DND-41 (cell line): ENCODE results near the gene AKAP13.

Source experiments
- ATAC-seq: fragments of 200-7000 bp; cut with Tn5 transposase; 3 replicates; pipeline ENCODE4 v1.9.1; 2021; ENCODE audit warnings: low read depth; ENCODE audit not compliant: insufficient read depth
- DNase-seq: peaks from one replicate; pipeline ENCODE4 v3.0.0-alpha.2; 2020
- H2AFZ ChIP-seq: 2 replicates; pipeline ENCODE4 v1.6.0; 2012; ENCODE audit warnings: low read depth, low read length
- H3K27ac ChIP-seq: 2 replicates; pipeline ENCODE4 v1.5.1; 2012; ENCODE audit warnings: low read length, inconsistent platforms
- H3K27me3 ChIP-seq: fragments of 200-600 bp; sonication (generic); 2 replicates; pipeline ENCODE4 v1.6.0; 2012; ENCODE audit warnings: low read length, mild to moderate bottlenecking, inconsistent platforms; ENCODE audit not compliant: insufficient read depth, poor library complexity
- H3K36me3 ChIP-seq: 2 replicates; pipeline ENCODE4 v1.5.1; 2012; ENCODE audit warnings: low read length, inconsistent platforms; ENCODE audit not compliant: insufficient read depth
- H3K4me1 ChIP-seq: 2 replicates; pipeline ENCODE4 v1.5.1; 2012; ENCODE audit warnings: mild to moderate bottlenecking, low read length; ENCODE audit not compliant: insufficient read depth
- H3K4me2 ChIP-seq: 2 replicates; pipeline ENCODE4 v1.6.0; 2012; ENCODE audit warnings: mild to moderate bottlenecking, moderate library complexity, low read length, inconsistent platforms; ENCODE audit not compliant: insufficient read depth
- H3K4me3 ChIP-seq, 2 experiments: fragments of 200-600 bp in 1 of 2; shearing (Covaris generic) in 1 of 2; 2 replicates each; pipeline ENCODE4 v1.5.1; 2012 to 2016; ENCODE audit warnings: inconsistent platforms in 2 of 2, low read length in 2 of 2, mild to moderate bottlenecking in 2 of 2, low read depth in 1 of 2, moderate library complexity in 1 of 2
- H3K79me2 ChIP-seq: 2 replicates; pipeline ENCODE4 v1.6.0; 2012; ENCODE audit warnings: low read length, inconsistent platforms; ENCODE audit not compliant: insufficient read depth
- H3K9ac ChIP-seq: 2 replicates; pipeline ENCODE4 v1.6.0; 2012; ENCODE audit warnings: low read depth, mild to moderate bottlenecking, inconsistent platforms, low read length, moderate library complexity
- H3K9me3 ChIP-seq: 2 replicates; pipeline ENCODE4 v1.5.1; 2012; ENCODE audit warnings: low read length, moderate library complexity, mild to moderate bottlenecking, inconsistent platforms; ENCODE audit not compliant: insufficient read depth, severe bottlenecking
- H4K20me1 ChIP-seq: 2 replicates; pipeline ENCODE4 v1.6.0; 2012; ENCODE audit warnings: low read length; ENCODE audit not compliant: insufficient read depth
- CTCF ChIP-seq: IDR thresholded peaks from 2 replicates; pipeline ENCODE4 v1.5.1; 2012; ENCODE audit warnings: borderline replicate concordance, low read length, moderate library complexity, mild to moderate bottlenecking; ENCODE audit not compliant: poor library complexity, severe bottlenecking; ENCODE audit errors: extremely low read depth
- EZH2 ChIP-seq: IDR thresholded peaks from 3 replicates; pipeline ENCODE4 v1.6.1; 2012; ENCODE audit warnings: borderline replicate concordance, low read depth, mild to moderate bottlenecking, moderate library complexity, low read length, inconsistent platforms; ENCODE audit not compliant: severe bottlenecking

The AKAP13 gene

GRCh38 chr15:85490856-85491255 is 110.5 kb downstream of the AKAP13 start:
- Histone ChIP-seq H2AFZ (no peak overlapping the region), H4K20me1 (peaks cover 2% of the 10 kb centered on the region; the same call in 1 of the 2 replicates), H3K79me2 (no peaks in the 10 kb centered on the region), H3K4me1 (no peaks in the 10 kb centered on the region), H3K9me3 (no peaks in the 10 kb centered on the region), H3K4me3 (no peak overlapping the region), H3K9ac (no peak overlapping the region), H3K27ac (no peak overlapping the region), H3K27me3 (no peaks in the 10 kb centered on the region), H3K36me3 (no peaks in the 10 kb centered on the region), H3K4me2 (no peak overlapping the region)
- ATAC-seq (no peak), DNase-seq (no peak)
- no peak for TF ChIP-seq CTCF
- no peak for TF ChIP-seq EZH2

- TF ChIP-seq CTCF, result no peak
- no peak for TF ChIP-seq EZH2
Observed at GRCh38 chr15:85491691-85492090, 111.3 kb downstream of the AKAP13 start.

GRCh38 chr15:85492406-85492805 is 112.0 kb downstream of the AKAP13 start:
- DNase-seq (no peak), ATAC-seq (no peak)
- Histone ChIP-seq H3K4me2 (no peak overlapping the region), H3K79me2 (no peaks in the 10 kb centered on the region), H3K9me3 (no peaks in the 10 kb centered on the region), H2AFZ (no peak overlapping the region), H3K27ac (no peak overlapping the region), H3K36me3 (no peaks in the 10 kb centered on the region), H3K27me3 (no peaks in the 10 kb centered on the region), H3K4me3 (no peak overlapping the region), H3K9ac (no peak overlapping the region), H3K4me1 (no peaks in the 10 kb centered on the region), H4K20me1 (peaks cover 2% of the 10 kb centered on the region; the same call in 1 of the 2 replicates)
- TF ChIP-seq EZH2, result no peak
- TF ChIP-seq CTCF, result no peak

More at GRCh38 chr15:85491691-85492090, 111.3 kb downstream of the AKAP13 start:
- no peaks in the 10 kb centered on the region for H3K4me1 ChIP-seq
- H3K27me3 ChIP-seq, result no peaks in the 10 kb centered on the region
- H3K27ac ChIP-seq, result no peak overlapping the region
- peaks cover 2% of the 10 kb centered on the region; the same call in 1 of the 2 replicates for H4K20me1 ChIP-seq
- DNase-seq, result no peak
- no peak overlapping the region for H2AFZ ChIP-seq
- H3K4me2 ChIP-seq, result no peak overlapping the region
- H3K79me2 ChIP-seq, result no peaks in the 10 kb centered on the region
- H3K9ac ChIP-seq, result no peak overlapping the region
- H3K9me3 ChIP-seq, result no peaks in the 10 kb centered on the region
- no peaks in the 10 kb centered on the region for H3K36me3 ChIP-seq
- no peak for ATAC-seq
- H3K4me3 ChIP-seq, result no peak overlapping the region

- no peaks in the 10 kb centered on the region for H3K9me3 ChIP-seq
- ATAC-seq (no peak), DNase-seq (no peak)
- no peak overlapping the region for H3K4me3 ChIP-seq
- no peak overlapping the region for H3K9ac ChIP-seq
- no peak overlapping the region for H3K4me2 ChIP-seq
- H4K20me1 ChIP-seq, result peaks cover 2% of the 10 kb centered on the region; the same call in 1 of the 2 replicates
- no peak for TF ChIP-seq CTCF
- no peak for TF ChIP-seq EZH2
- H3K27ac ChIP-seq, result no peak overlapping the region
- no peaks in the 10 kb centered on the region for H3K79me2 ChIP-seq
- no peaks in the 10 kb centered on the region for H3K4me1 ChIP-seq
- H2AFZ ChIP-seq, result no peak overlapping the region
- no peaks in the 10 kb centered on the region for H3K36me3 ChIP-seq
- H3K27me3 ChIP-seq, result no peaks in the 10 kb centered on the region
Observed at GRCh38 chr15:85493260-85493659, 112.9 kb downstream of the AKAP13 start.
